Motor neuron (in vitro differentiated cells): Measurements from ENCODE around the gene LBP. TPM values are rescaled to one million over a fixed set of nuclear protein-coding genes. Genes with fewer than 3 reads are reported as not detected.
"Not testable (repeated sequence)": the region's sequence is repeated elsewhere in the genome, so short reads cannot be mapped to it uniquely, and the experiment has no call there.

ENCODE experiments used
- ATAC-seq, 8 experiments: fragments of 200-7000 bp; cut with Tn5 transposase; replicated peaks in 6 of 8; 2 replicates each; pipeline ENCODE4 v1.8.0; 2021; ENCODE audit warnings: mild to moderate bottlenecking in 8 of 8, moderate library complexity in 8 of 8
- H3K27ac ChIP-seq, 2 donors: fragments of 250-450 bp; sonication (Bioruptor Pico); 2 replicates each; pipeline ENCODE4 v1.9.0; 2021; ENCODE audit warnings: antibody characterized with exemption in 2 of 2, mild to moderate bottlenecking in 2 of 2, moderate library complexity in 1 of 2
- H3K4me1 ChIP-seq, 2 donors: fragments of 250-450 bp; sonication (Bioruptor Pico); replicated peaks in 1 of 2; 2 replicates each; pipeline ENCODE4 v1.6.1; 2021; ENCODE audit warnings: antibody characterized with exemption in 2 of 2, mild to moderate bottlenecking in 2 of 2, moderate library complexity in 1 of 2
- H3K4me3 ChIP-seq, 5 donors: fragments of 250-450 bp; sonication (Bioruptor Pico); 2 replicates each; pipeline ENCODE4 v1.9.0; 2021; ENCODE audit warnings: antibody characterized with exemption in 5 of 5, mild to moderate bottlenecking in 5 of 5, moderate library complexity in 4 of 5
- WGBS, 10 experiments: fragments of 450-650 bp; shearing (Covaris generic); methylation state at CpG; one replicate each; pipeline ENCODE4 v1.0.0; 2022; 5-methylcytosine and 5-hydroxymethylcytosine counted together
- in situ Hi-C, 9 experiments: fragments of 400-800 bp; cut with MboI; loops; one replicate each; pipeline ENCODE4 v1.15.0; 2021; ENCODE audit warnings: low sequenced_read_pairs in 9 of 9, low pct_unique_long_range_greater_than_20kb in 2 of 9; ENCODE audit not compliant: unreplicated experiment in 9 of 9
- total RNA-seq, 8 experiments: library from RNA; unstranded; fragments of 300-600 nt; gene quantifications; 2 replicates each; pipeline versions ENCODE4 v1.2.3 to v1.2.4, GENCODE V29; 2022

Gene LBP
- total RNA-seq, 8 experiments from 2014 or later: 0.15 to 0.67 (median 0.42) TPM; not detected in 5

DNA sequence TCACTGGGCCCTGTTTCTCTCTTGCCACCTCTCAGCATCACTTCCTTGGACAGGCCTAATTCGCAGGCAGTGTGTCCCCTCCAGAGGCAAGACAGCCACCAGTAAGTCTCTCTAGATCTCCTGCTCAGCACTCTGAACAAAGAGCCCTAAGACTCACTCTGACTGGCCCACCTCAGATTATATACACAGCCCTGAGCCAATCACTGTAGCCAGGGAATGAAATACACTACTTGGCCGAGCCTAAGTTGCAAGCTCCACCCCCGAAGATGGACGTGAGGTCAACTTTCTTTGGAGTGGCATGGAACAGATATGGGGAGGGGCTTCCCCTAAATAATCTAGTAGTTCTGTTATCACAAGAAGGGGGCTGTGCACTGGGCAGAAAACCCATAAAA is 38.2 kb upstream of the LBP start:
- in situ Hi-C loops: no loop called here
- Histone ChIP-seq H3K4me1 (peaks cover 13 to 16% of the 10 kb centered on the region in 2 donors), H3K4me3 (no peak overlapping the region), H3K27ac (no peak overlapping the region)
- 65 to 80% (median 67%) methylated on average over 1 to 4 of the region's 4 CpGs; no CpG with 5 or more reads in 6 of the 10 experiments for WGBS, 10 experiments
- ATAC-seq: peak in 1 of 8 experiments; percentile 20

DNA sequence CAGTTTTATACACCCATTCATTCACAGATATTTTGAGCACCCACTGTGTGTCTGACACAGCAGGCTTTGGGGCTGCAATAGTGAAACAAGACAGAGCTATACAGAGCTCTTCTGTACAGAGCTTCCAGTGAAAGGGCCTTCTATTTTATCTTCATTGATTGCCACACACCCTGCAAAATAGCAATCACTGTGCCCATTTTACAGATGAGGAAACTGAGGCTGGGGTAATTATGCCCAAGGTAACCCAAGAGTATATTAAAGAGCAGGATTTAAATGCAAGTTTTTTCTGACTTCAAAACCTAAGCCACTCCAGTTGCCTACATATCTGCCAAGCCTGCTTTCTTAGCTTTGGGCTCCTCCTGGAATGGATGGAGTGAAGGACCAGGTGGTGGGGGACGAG is 37.8 kb upstream of the LBP start:
- in situ Hi-C loops: no loop called here
- H3K4me1 ChIP-seq: peaks cover 9 to 11% of the 10 kb centered on the region in 2 donors
- ATAC-seq: no peak
- WGBS, 10 experiments: 0 to 43% (median 0%) methylated on average over 1 of the region's 1 CpG; no CpG with 5 or more reads in 6 of the 10 experiments
- H3K4me3 ChIP-seq: no peak overlapping the region
- no peak overlapping the region for H3K27ac ChIP-seq

DNA sequence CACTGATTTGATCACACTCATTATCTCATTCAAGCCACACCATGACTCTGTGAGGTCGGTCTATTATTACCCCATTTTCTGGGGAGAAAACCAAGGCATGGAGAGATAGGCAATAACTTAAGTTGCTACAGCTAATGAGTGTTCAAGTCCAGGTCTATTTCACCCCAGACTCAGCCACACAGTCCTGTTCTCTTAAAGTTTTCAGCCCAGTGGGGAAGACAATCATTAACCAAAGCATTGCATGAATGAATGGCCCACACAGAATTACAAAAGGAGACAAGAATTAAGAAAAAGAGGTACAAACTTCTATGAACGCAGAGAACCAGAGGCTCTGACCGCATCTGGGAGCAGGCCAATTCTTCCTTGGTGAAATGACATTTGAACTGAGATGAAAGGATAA is 35.2 kb upstream of the LBP start:
- WGBS, 10 experiments: 17 to 100% (median 36%) methylated on average over 1 to 3 of the region's 3 CpGs; no CpG with 5 or more reads in 1 of the 10 experiments
- Histone ChIP-seq H3K4me3 (no peak overlapping the region), H3K4me1 (no peaks in the 10 kb centered on the region), H3K27ac (no peak overlapping the region)
- in situ Hi-C loops: no loop called here
- ATAC-seq: no peak

DNA sequence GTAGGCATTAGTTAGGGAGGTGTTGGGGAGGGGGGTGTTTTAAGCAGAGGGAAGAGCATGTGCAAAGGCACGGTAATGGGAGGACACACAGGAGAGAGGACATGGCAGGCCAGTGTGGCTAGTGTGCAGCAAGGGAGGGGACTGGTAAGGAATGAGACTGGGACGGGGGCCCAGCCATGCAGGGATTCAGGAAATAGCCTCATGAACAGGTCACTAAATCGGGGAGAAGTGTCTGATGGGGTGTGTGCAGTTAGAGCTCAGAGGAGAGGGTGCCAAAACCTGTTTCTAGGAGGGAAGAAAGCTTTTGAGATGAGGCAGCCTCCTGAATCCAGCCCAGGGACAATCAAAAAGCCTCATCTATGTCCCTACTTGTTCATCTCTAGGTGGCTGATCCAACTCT is 34.8 kb upstream of the LBP start:
- ATAC-seq: no peak
- no peak overlapping the region for H3K4me3 ChIP-seq
- no peaks in the 10 kb centered on the region for H3K4me1 ChIP-seq
- no peak overlapping the region for H3K27ac ChIP-seq
- in situ Hi-C loops: no loop called here
- WGBS, 10 experiments: 40 to 80% (median 60%) methylated on average over 1 to 2 of the region's 3 CpGs; no CpG with 5 or more reads in 3 of the 10 experiments

DNA sequence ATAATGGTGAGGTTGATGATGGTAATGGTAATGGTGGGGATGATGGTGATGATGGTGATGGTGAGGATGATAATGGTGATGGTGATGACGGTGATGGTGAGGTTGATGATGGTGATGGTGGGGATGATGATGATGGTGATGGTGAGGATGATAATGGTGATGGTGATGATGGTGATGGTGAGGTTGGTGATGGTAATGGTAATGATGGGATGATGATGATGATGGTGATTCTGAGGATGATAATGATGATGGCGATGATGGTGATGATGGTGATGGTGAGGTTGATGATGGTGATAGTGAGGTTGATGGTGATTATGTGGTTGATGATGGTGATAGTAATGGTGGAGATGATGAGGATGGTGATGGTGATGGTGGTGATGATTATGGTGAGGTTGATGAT is 32.6 kb upstream of the LBP start:
- in situ Hi-C loops: no loop called here
- WGBS, 10 experiments: 58 to 100% (median 91%) methylated on average over 1 to 2 of the region's 2 CpGs; no CpG with 5 or more reads in 1 of the 10 experiments
- ATAC-seq: no peak

DNA sequence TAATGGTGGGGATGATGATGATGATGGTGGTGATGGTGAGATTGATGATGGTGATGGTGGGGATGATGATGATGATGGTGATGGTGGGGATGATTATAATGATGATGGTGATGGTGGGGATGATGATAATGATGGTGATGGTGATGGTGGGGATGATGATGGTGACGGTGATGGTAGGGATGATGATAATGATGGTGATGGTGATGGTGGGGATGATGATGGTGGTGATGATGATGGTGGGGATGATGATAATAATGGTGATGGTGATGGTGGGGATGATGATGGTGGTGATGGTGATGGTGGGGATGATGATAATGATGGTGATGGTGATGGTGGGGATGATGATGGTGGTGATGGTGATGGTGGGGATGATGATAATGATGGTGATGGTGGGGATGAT is 31.9 kb upstream of the LBP start:
- in situ Hi-C loops, ATAC-seq: not testable (repeated sequence)
- 10 to 100% (median 75%) methylated on average over 1 of the region's 1 CpG; no CpG with 5 or more reads in 3 of the 10 experiments for WGBS, 10 experiments

More for the DNA sequence above, 32.6 kb upstream of the LBP start:
- H3K4me1 ChIP-seq: no peaks in the 10 kb centered on the region
- no peak overlapping the region for H3K4me3 ChIP-seq
- H3K27ac ChIP-seq: no peak overlapping the region

DNA sequence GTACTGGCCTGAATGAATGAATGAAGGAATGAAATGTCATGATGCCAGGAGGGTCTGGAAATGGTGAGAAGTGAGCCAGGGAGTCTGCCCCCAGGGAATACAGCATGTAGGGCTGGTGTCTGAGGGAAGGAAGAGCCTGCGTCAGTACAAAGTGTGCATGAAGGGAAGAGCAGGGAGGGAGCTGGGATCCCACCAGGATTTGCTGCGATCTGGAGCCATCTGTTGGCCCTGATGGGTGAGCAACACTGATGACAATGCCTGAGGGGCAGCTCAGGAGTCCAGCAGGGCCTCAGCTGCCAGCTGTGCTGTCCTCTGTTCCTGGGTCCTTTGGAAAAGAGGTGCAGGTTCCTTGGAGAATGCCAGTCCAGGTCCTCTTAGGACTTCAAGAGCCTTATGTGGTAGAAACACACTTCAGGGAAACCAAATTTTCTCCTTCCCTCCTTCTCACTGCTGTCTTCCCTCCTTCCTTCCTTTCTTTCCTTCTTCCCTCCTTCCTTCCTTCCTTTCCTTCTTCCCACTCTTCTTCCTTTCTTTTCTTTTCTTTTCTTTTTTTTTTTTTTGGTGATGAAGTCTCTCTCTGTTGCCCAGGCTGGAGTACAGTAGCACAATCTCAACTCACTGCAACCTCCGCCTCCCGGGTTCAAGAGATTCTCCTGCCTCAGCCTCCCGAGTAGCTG is 30.9 kb upstream of the LBP start:
- 40 to 93% (median 80%) methylated on average over 1 to 4 of the region's 5 CpGs; no CpG with 5 or more reads in 1 of the 10 experiments for WGBS, 10 experiments
- in situ Hi-C loops: no loop called here
- Histone ChIP-seq H3K27ac (no peak overlapping the region), H3K4me1 (no peaks in the 10 kb centered on the region), H3K4me3 (no peak overlapping the region)
- ATAC-seq: peak in 3 of 8 experiments; percentile 25 to 81 (median 28)

More for the DNA sequence above, 31.9 kb upstream of the LBP start:
- H3K4me3 ChIP-seq, H3K4me1 ChIP-seq, H3K27ac ChIP-seq: not testable (repeated sequence)

DNA sequence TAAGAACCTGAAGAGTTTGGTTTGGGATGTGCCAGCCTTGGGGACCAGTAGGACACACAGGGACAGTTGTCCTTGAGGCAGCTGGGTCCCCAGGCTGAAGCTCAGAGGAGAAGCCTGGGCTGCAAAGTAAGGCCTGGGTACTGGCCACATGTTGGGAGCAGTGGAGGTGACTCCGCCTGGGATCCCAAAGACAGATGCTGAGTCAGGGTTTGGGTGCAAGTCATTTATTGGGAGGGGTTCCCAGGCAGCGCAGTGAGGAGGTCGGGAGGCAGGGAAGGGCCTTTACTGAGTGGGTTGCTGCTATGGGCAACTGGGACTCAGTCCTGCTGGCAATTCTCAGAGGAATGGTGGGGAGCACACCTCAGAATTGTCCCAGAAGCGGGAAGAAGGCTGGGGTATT is 29.9 kb upstream of the LBP start:
- peak in 2 of 8 experiments; percentile 36 to 75 for ATAC-seq
- Histone ChIP-seq H3K27ac (no peak overlapping the region), H3K4me3 (no peak overlapping the region), H3K4me1 (no peaks in the 10 kb centered on the region)
- in situ Hi-C loops: no loop called here
- 60 to 90% (median 86%) methylated on average over 1 to 2 of the region's 4 CpGs; no CpG with 5 or more reads in 7 of the 10 experiments for WGBS, 10 experiments

DNA sequence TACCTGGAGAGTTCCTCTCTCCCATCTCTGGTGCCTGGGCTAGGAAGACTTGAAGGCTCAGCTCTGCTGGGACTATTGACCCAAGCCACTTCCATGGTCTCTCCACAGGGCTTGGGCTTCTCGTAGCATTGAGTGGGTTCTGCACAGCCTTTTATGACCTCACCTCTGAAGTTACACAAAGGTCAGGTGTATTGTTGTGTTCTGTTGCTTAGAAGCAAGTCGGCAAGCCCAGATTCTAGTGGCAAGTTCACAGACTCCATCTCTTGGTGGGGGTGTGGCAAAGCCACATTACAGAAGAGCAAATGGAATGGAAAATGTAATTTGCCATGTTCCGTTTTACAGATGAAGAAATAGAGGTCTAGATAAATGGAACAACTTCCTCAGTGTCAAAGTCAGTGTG is 28.9 kb upstream of the LBP start:
- Histone ChIP-seq H3K4me1 (no peaks in the 10 kb centered on the region), H3K4me3 (no peak overlapping the region), H3K27ac (no peak overlapping the region)
- 67 to 92% (median 79%) methylated on average over 1 to 2 of the region's 3 CpGs; no CpG with 5 or more reads in 4 of the 10 experiments for WGBS, 10 experiments
- in situ Hi-C loops: no loop called here
- no peak for ATAC-seq

DNA sequence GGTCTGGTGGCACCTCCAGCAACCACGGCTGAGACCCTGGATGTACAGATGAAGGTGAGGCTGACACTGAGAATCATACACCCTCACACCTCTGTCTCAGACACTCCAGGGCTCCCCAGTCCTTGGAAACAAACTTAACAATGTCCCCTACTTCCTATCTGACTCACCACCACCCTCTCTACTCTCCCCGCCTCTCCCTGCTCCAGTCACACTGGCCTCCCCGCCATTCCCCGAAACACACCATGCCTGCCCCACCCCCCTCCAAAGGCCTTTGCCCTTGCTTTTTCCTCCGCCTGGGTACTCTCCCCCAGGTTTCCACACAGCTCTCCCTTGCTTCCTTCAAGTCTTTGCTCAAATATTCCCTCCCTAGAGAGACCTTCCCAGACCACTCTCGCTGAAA is 26.1 kb upstream of the LBP start:
- Histone ChIP-seq H3K4me3 (no peak overlapping the region), H3K27ac (no peak overlapping the region), H3K4me1 (no peaks in the 10 kb centered on the region)
- 53 to 83% methylated on average over 1 to 2 of the region's 6 CpGs; no CpG with 5 or more reads in 8 of the 10 experiments for WGBS, 10 experiments
- no peak for ATAC-seq
- in situ Hi-C loops: loop anchor here in 1 of 9 experiments (10.0 kb wide), 1 partner anchor 85 kb away; no protein-coding TSS in a partner anchor

DNA sequence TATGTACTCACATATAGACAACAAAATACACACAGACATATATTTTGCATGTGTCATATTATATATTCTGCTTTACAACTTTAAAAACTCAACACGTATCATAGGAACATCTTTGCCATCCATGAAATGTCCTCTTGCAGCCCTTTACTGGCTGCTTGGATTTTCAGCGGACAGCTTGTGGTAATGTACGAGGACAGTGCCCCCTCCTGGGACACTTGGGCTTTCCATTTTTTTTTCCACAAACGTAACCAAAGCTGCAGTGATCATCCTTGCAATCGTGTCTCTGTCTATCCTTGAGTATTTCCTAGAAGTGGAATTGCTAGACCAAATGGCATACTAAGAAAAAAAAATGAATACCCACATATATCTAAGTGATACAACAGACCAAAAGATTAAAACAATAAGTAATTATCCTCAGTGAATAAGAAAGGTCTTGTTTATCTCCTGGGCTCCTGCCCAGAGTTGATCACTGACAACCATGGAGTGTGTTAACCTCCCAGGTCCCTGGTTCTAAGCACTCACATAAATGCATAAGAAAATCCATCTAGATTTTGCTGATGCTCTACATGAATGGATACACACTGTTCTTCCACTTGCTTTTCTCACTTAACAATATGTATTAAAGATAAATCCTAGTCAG is 24.2 kb upstream of the LBP start:
- Histone ChIP-seq H3K27ac (no peak overlapping the region), H3K4me1 (no peaks in the 10 kb centered on the region), H3K4me3 (no peak overlapping the region)
- in situ Hi-C loops: loop anchor here in 1 of 9 experiments (10.0 kb wide), 1 partner anchor 87 kb away; no protein-coding TSS in a partner anchor
- ATAC-seq: peak; percentile 38 to 73 (median 68)
- WGBS, 10 experiments: 0 to 6% (median 3%) methylated on average over 1 to 5 of the region's 5 CpGs; no CpG with 5 or more reads in 1 of the 10 experiments

DNA sequence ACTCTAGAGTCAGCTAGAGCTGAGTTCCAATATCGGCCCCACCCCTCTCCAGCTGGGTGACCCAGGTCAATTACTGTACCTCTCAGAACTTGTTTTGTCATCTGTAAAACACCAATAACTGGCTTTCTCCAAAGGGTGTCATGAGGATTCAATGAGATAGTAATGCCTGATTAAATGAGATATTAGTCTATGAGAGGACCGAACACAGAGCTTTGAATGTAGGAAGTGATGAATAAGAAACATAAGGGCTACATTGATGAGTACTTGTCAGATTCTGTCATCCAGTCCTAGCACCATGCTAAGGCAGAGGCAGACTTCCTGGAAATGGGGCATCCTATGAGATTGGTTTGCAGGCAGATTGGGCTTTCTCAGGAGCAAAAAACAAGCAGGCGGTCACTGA is 22.1 kb upstream of the LBP start:
- no peak overlapping the region for H3K4me3 ChIP-seq
- in situ Hi-C loops: loop anchor here in 1 of 9 experiments (10.0 kb wide), 1 partner anchor 89 kb away; no protein-coding TSS in a partner anchor
- no peaks in the 10 kb centered on the region for H3K4me1 ChIP-seq
- no peak for ATAC-seq
- H3K27ac ChIP-seq: no peak overlapping the region
- 69 to 100% (median 100%) methylated on average over 1 to 3 of the region's 3 CpGs; no CpG with 5 or more reads in 1 of the 10 experiments for WGBS, 10 experiments

DNA sequence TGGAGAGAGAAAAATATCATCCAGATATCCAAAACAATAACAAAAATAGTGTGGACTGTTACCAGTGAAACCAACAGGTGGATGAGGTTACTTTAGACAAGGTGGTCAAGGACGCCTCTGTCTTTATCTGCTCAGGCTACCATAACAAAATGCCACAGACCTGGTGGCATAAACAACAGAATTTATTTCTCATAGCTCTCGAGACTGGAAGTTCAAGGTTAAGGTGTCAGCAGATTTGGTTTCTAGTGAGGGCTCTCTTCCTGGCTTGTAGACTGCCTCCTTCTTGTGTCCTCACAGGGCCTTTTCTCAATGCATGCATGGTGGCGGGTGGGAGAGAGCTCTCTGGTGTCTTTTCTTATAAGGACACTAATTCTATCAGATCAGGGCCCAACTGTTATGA is 21.1 kb upstream of the LBP start:
- WGBS, 10 experiments: 40 to 86% (median 65%) methylated on average over 1 to 3 of the region's 3 CpGs; no CpG with 5 or more reads in 2 of the 10 experiments
- no peaks in the 10 kb centered on the region for H3K4me1 ChIP-seq
- ATAC-seq: no peak
- H3K27ac ChIP-seq: no peak overlapping the region
- H3K4me3 ChIP-seq: no peak overlapping the region
- in situ Hi-C loops: loop anchor here in 1 of 9 experiments (10.0 kb wide), 1 partner anchor 90 kb away; no protein-coding TSS in a partner anchor
